ENCODE results near the gene HHAT. TPM values are rescaled to one million over a fixed set of nuclear protein-coding genes. Genes with fewer than 3 reads are reported as not detected.

HHAT gene
- polyA plus RNA-seq, 1 donor from 2014 or later = 5.3 TPM

DNA sequence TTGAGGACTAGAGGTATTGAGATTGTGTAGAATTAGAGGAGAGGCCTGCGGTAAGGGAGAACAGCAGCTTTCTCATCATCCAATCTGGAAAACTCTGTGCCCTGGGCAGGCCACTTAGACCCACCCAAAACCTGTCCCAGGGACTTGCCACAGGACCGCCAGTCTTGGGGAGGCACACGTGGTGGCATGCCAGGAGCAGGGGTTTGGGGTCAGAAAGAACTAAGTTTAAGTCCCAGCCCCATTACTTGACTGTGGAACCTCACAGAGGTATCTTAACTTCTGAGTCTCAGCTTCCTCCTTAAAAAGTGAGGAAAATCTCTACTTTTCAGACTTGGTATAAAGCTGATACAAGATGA, 356.6 kb downstream of the HHAT start:
- Histone ChIP-seq H4K20me1 (ENCODE audit: insufficient read depth) (no peaks in the 10 kb centered on the region), H3K27me3 (ENCODE audit: insufficient read depth, low read depth, low read length) (no peaks in the 10 kb centered on the region), H3K9ac (ENCODE audit: low read length) (no peak overlapping the region), H3F3A (ENCODE audit: insufficient read depth, low read length, poor library complexity, severe bottlenecking) (no peaks in the 10 kb centered on the region), H3K36me3 (ENCODE audit: insufficient read depth, low read length) (no peaks in the 10 kb centered on the region), H3K4me2 (ENCODE audit: low read length) (no peak overlapping the region), H3K9me2 (ENCODE audit: insufficient read depth, low read length) (no peaks in the 10 kb centered on the region), H3K27ac (ENCODE audit: low read length) (no peak overlapping the region), H3K79me2 (replicated peaks; ENCODE audit: insufficient read depth, low read length) (no peaks in the 10 kb centered on the region), H3K4me3 (ENCODE audit: low read length) (no peak overlapping the region), H3K9me3 (ENCODE audit: low read length) (no peaks in the 10 kb centered on the region), H2AFZ (ENCODE audit: low read depth, low read length) (no peak overlapping the region)
- TF ChIP-seq EZH2 (IDR thresholded peaks at IDR 0.05; ENCODE audit: borderline replicate concordance, insufficient read depth, low read length, poor library complexity, severe bottlenecking) (no peak), MXI1 (conservative IDR thresholded peaks at IDR 0.05; ENCODE audit: poor library complexity, severe bottlenecking) (no peak), TAF1 (IDR thresholded peaks at IDR 0.05; ENCODE audit: low read depth) (no peak), EP300 (conservative IDR thresholded peaks at IDR 0.05; ENCODE audit: poor library complexity, severe bottlenecking) (no peak), RAD21 (conservative IDR thresholded peaks at IDR 0.05) (no peak), POLR2AphosphoS5 (IDR thresholded peaks at IDR 0.05) (no peak), SMC3 (conservative IDR thresholded peaks at IDR 0.05; ENCODE audit: poor library complexity) (no peak)
- TF ChIP-seq, protein P1, sequence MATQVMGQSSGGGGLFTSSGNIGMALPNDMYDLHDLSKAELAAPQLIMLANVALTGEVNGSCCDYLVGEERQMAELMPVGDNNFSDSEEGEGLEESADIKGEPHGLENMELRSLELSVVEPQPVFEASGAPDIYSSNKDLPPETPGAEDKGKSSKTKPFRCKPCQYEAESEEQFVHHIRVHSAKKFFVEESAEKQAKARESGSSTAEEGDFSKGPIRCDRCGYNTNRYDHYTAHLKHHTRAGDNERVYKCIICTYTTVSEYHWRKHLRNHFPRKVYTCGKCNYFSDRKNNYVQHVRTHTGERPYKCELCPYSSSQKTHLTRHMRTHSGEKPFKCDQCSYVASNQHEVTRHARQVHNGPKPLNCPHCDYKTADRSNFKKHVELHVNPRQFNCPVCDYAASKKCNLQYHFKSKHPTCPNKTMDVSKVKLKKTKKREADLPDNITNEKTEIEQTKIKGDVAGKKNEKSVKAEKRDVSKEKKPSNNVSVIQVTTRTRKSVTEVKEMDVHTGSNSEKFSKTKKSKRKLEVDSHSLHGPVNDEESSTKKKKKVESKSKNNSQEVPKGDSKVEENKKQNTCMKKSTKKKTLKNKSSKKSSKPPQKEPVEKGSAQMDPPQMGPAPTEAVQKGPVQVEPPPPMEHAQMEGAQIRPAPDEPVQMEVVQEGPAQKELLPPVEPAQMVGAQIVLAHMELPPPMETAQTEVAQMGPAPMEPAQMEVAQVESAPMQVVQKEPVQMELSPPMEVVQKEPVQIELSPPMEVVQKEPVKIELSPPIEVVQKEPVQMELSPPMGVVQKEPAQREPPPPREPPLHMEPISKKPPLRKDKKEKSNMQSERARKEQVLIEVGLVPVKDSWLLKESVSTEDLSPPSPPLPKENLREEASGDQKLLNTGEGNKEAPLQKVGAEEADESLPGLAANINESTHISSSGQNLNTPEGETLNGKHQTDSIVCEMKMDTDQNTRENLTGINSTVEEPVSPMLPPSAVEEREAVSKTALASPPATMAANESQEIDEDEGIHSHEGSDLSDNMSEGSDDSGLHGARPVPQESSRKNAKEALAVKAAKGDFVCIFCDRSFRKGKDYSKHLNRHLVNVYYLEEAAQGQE (IDR thresholded peaks at IDR 0.05; ENCODE audit: borderline replicate concordance) = no peak
- TF ChIP-seq, protein P2, sequence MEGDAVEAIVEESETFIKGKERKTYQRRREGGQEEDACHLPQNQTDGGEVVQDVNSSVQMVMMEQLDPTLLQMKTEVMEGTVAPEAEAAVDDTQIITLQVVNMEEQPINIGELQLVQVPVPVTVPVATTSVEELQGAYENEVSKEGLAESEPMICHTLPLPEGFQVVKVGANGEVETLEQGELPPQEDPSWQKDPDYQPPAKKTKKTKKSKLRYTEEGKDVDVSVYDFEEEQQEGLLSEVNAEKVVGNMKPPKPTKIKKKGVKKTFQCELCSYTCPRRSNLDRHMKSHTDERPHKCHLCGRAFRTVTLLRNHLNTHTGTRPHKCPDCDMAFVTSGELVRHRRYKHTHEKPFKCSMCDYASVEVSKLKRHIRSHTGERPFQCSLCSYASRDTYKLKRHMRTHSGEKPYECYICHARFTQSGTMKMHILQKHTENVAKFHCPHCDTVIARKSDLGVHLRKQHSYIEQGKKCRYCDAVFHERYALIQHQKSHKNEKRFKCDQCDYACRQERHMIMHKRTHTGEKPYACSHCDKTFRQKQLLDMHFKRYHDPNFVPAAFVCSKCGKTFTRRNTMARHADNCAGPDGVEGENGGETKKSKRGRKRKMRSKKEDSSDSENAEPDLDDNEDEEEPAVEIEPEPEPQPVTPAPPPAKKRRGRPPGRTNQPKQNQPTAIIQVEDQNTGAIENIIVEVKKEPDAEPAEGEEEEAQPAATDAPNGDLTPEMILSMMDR (IDR thresholded peaks at IDR 0.05; ENCODE audit: poor library complexity, severe bottlenecking) = no peak

DNA sequence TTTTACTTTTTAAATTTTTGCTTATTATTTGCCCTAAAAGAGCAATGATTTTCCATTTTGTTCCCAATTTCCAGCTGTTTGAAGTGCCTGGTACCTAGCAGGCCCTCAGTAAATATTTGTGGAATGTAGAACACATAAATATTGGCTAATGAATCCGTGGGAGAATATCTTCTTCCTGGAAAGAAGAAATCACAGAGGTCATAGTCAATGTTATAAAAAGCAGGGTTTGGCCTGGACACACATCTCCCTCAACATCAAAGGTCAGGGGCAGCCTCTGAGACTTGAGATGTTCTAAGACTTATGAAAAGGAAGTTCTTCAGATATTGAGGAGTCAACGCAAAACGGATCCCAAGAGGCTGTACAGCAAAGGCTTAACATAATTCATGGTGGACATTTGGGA, 358.1 kb downstream of the HHAT start:
- Histone ChIP-seq H2AFZ (ENCODE audit: low read depth, low read length) (no peak overlapping the region), H3K9me2 (ENCODE audit: insufficient read depth, low read length) (no peaks in the 10 kb centered on the region), H3K4me3 (ENCODE audit: low read length) (no peak overlapping the region), H3K36me3 (ENCODE audit: insufficient read depth, low read length) (no peaks in the 10 kb centered on the region), H3K4me2 (ENCODE audit: low read length) (no peak overlapping the region), H3F3A (ENCODE audit: insufficient read depth, low read length, poor library complexity, severe bottlenecking) (no peaks in the 10 kb centered on the region), H3K9ac (ENCODE audit: low read length) (no peak overlapping the region), H3K27ac (ENCODE audit: low read length) (no peak overlapping the region), H3K9me3 (ENCODE audit: low read length) (no peaks in the 10 kb centered on the region), H3K27me3 (ENCODE audit: insufficient read depth, low read depth, low read length) (no peaks in the 10 kb centered on the region), H4K20me1 (ENCODE audit: insufficient read depth) (no peaks in the 10 kb centered on the region), H3K79me2 (replicated peaks; ENCODE audit: insufficient read depth, low read length) (no peaks in the 10 kb centered on the region)
- TF ChIP-seq, protein P1 (IDR thresholded peaks at IDR 0.05; ENCODE audit: borderline replicate concordance) = no peak
- TF ChIP-seq TAF1 (IDR thresholded peaks at IDR 0.05; ENCODE audit: low read depth) (no peak), SMC3 (conservative IDR thresholded peaks at IDR 0.05; ENCODE audit: poor library complexity) (no peak), EP300 (conservative IDR thresholded peaks at IDR 0.05; ENCODE audit: poor library complexity, severe bottlenecking) (no peak), EZH2 (IDR thresholded peaks at IDR 0.05; ENCODE audit: borderline replicate concordance, insufficient read depth, low read length, poor library complexity, severe bottlenecking) (no peak), POLR2AphosphoS5 (IDR thresholded peaks at IDR 0.05) (no peak), MXI1 (conservative IDR thresholded peaks at IDR 0.05; ENCODE audit: poor library complexity, severe bottlenecking) (no peak), RAD21 (conservative IDR thresholded peaks at IDR 0.05) (no peak)
- TF ChIP-seq, protein P2 (IDR thresholded peaks at IDR 0.05; ENCODE audit: poor library complexity, severe bottlenecking) = no peak
